Adrenal gland (tissue), 12 donors: ENCODE results near the gene GLRB. TPM values are rescaled to one million over a fixed set of nuclear protein-coding genes. Genes with fewer than 3 reads are reported as not detected.

ENCODE experiments used
- DNase-seq, 7 donors: peaks; one replicate each; pipeline ENCODE4 v3.0.0-alpha.2; 2019 to 2020
- H3K27ac ChIP-seq, 5 donors: fragments of 200-600 bp; sonication (generic) in 4 of 5; 1 replicate in 3 of 5; 2 replicates in 2 of 5; pipeline versions ENCODE4 v1.5.1 to v1.8.0; 2016 to 2020; ENCODE audit warnings: mild to moderate bottlenecking in 1 of 5
- H3K27me3 ChIP-seq: fragments of 200-600 bp; 2 replicates; pipeline ENCODE4 v1.8.0; 2021
- H3K36me3 ChIP-seq, 2 donors: fragments of 200-600 bp; replicated peaks in 1 of 2; 1 replicate in 1 of 2; 2 replicates in 1 of 2; pipeline versions ENCODE4 v1.5.1 to v1.8.0; 2018 to 2022
- H3K4me1 ChIP-seq, 2 donors: fragments of 200-600 bp; replicated peaks in 1 of 2; 1 replicate in 1 of 2; 2 replicates in 1 of 2; pipeline versions ENCODE4 v1.5.1 to v1.8.0; 2018 to 2021
- H3K4me3 ChIP-seq, 4 donors: fragments of 200-600 bp; sonication (generic) in 3 of 4; one replicate each; pipeline ENCODE4 v1.5.1; 2016 to 2018
- H3K9me3 ChIP-seq, 3 donors: fragments of 200-600 bp; sonication (generic) in 1 of 3; replicated peaks in 1 of 3; 1 replicate in 2 of 3; 2 replicates in 1 of 3; pipeline versions ENCODE4 v1.5.1 to v1.8.0; 2016 to 2021
- CTCF ChIP-seq, 6 experiments: fragments of 450-650 bp in 4 of 6; fragments of 200-600 bp in 2 of 6; sonication (generic) in 1 of 6; IDR thresholded peaks; 1 replicate in 5 of 6; 2 replicates in 1 of 6; pipeline versions ENCODE4 v1.5.1 to v1.8.0; 2016 to 2021; ENCODE audit warnings: antibody characterized with exemption in 6 of 6, mild to moderate bottlenecking in 2 of 6, moderate library complexity in 1 of 6
- POLR2A ChIP-seq, 2 donors: fragments of 450-650 bp; IDR thresholded peaks; one replicate each; pipeline ENCODE4 v1.6.1; 2017; ENCODE audit warnings: antibody characterized with exemption in 2 of 2, mild to moderate bottlenecking in 2 of 2, moderate library complexity in 1 of 2
- WGBS, 4 donors: extraction: QIAGEN DNeasy Blood & Tissue Kit in 2 of 4; methylation state at CpG; one replicate each; pipeline versions ENCODE4 v1.1.5 to v1.1.7; 2013 to 2017; 5-methylcytosine and 5-hydroxymethylcytosine counted together
- intact Hi-C, 2 donors: fragments of 100-400 bp; cut with DNase I; formaldehyde crosslinking; loops; one replicate each; pipeline versions ENCODE4 v1.14.1 to v1.15.0; 2022 to 2023
- polyA plus RNA-seq, 3 donors: library from polyadenylated mRNA; stranded (reverse); fragments of 200-250 nt in 2 of 3; fragments of 350-450 nt in 1 of 3; fragmentation: Illumina TruSeq in 1 of 3; extraction: RNeasy Lipid Tissue Mini Kit (QIAGEN cat#74804) in 1 of 3; gene quantifications; one replicate each; pipeline ENCODE4 v1.2.3, GENCODE V29; 2013 to 2014
- total RNA-seq, 9 donors: library from RNA; depleted of rRNA in 4 of 9; stranded (reverse); fragments of >200 nt in 4 of 9; fragments of 120-200 nt in 1 of 9; fragmentation: NEBNext Ultra II Directional in 1 of 9; extraction: Animal tissue kit (Norgen Biotek cat#: 25700) in 1 of 9; gene quantifications; one replicate each; pipeline versions ENCODE4 v1.1.0 to v1.2.4, GENCODE V29; 2013 to 2023
- donor health status: healthy with polysubstance abuse.
- donor health status: Bipolar disorder and iron deficiency.
- donor health status: DM: yes; HTN: yes; CAD: no.
- donor health status: DM: no; HTN: no; CAD: no.
- donor health status: DM: no; HTN: no; CAD: no.
- donor health status: DM: yes; HTN: yes; CAD: no.

Gene GLRB
- total and polyA plus RNA-seq, 12 donors, result 1.7 to 12.7 (median 5.9) TPM

- Histone ChIP-seq H3K4me1 (no peaks in the 10 kb centered on the region), H3K4me3 (no peak overlapping the region), H3K36me3 (no peaks in the 10 kb centered on the region), H3K27ac (no peak overlapping the region), H3K27me3 (no peaks in the 10 kb centered on the region), H3K9me3 (no peaks in the 10 kb centered on the region)
- intact Hi-C loops, result no loop called here
- no peak for DNase-seq
- 89 to 100% (median 92%) methylated on average over 2 of the region's 2 CpGs for WGBS, 4 donors
- TF ChIP-seq CTCF (IDR thresholded peaks at IDR 0.05) (no peak), POLR2A (IDR thresholded peaks at IDR 0.05) (no peak)
Measured at GRCh38 chr4:157079441-157079840, 3.5 kb downstream of the GLRB start.

- Histone ChIP-seq H3K27ac (no peak overlapping the region), H3K36me3 (no peaks in the 10 kb centered on the region), H3K4me1 (no peaks in the 10 kb centered on the region), H3K4me3 (no peak overlapping the region), H3K27me3 (no peaks in the 10 kb centered on the region), H3K9me3 (no peaks in the 10 kb centered on the region)
- DNase-seq, result no peak
- no peak for TF ChIP-seq CTCF (IDR thresholded peaks at IDR 0.05)
- TF ChIP-seq POLR2A (IDR thresholded peaks at IDR 0.05), result no peak
- intact Hi-C loops, result no loop called here
Measured at GRCh38 chr4:157080605-157081004, 4.7 kb downstream of the GLRB start.

GRCh38 chr4:157095716-157096115 is 19.8 kb downstream of the GLRB start:
- Histone ChIP-seq H3K4me1 (no peaks in the 10 kb centered on the region), H3K36me3 (no peaks in the 10 kb centered on the region), H3K27ac (no peak overlapping the region), H3K27me3 (no peaks in the 10 kb centered on the region), H3K4me3 (no peak overlapping the region), H3K9me3 (no peaks in the 10 kb centered on the region)
- intact Hi-C loops, result no loop called here
- DNase-seq, result no peak
- TF ChIP-seq CTCF (IDR thresholded peaks at IDR 0.05), result no peak
- TF ChIP-seq POLR2A (IDR thresholded peaks at IDR 0.05), result no peak
- WGBS, 4 donors, result 78 to 89% (median 83%) methylated on average over 2 of the region's 2 CpGs

- intact Hi-C loops, result no loop called here
- WGBS, 4 donors, result 80 to 90% (median 86%) methylated on average over 1 of the region's 1 CpG
- Histone ChIP-seq H3K36me3 (no peaks in the 10 kb centered on the region), H3K27me3 (no peaks in the 10 kb centered on the region), H3K27ac (no peak overlapping the region), H3K9me3 (no peaks in the 10 kb centered on the region), H3K4me3 (no peak overlapping the region), H3K4me1 (no peaks in the 10 kb centered on the region)
- DNase-seq, result no peak
- no peak for TF ChIP-seq CTCF (IDR thresholded peaks at IDR 0.05)
- TF ChIP-seq POLR2A (IDR thresholded peaks at IDR 0.05), result no peak
Measured at GRCh38 chr4:157096439-157096838, 20.5 kb downstream of the GLRB start.
